ENCODE data around the gene UBE2D4. TPM values are rescaled to one million over a fixed set of nuclear protein-coding genes. Genes with fewer than 3 reads are reported as not detected.
"Not testable (repeated sequence)": the region's sequence is repeated elsewhere in the genome, so short reads cannot be mapped to it uniquely, and the experiment has no call there.

Gene UBE2D4
- total and polyA plus RNA-seq, 4 donors: 8.8 to 25.6 (median 17.2) TPM

- ATAC-seq (ENCODE audit: insufficient read depth, low FRiP score) (peak; percentile 60), DNase-seq (peak; percentile 36 to 57 (median 48))
- H3K36me3 ChIP-seq (ENCODE audit: control insufficient read depth in 4 of 4, insufficient read depth in 4 of 4, low read length in 4 of 4); H3K27me3 ChIP-seq (ENCODE audit: control insufficient read depth in 3 of 3, insufficient read depth in 3 of 3, low read length in 2 of 3); H3K4me1 ChIP-seq (ENCODE audit: control insufficient read depth in 5 of 5, insufficient read depth in 5 of 5, low read length in 5 of 5); H3K4me3 ChIP-seq; H3K9me3 ChIP-seq (ENCODE audit: control insufficient read depth in 4 of 4, insufficient read depth in 3 of 4, low read length in 3 of 4); H3K27ac ChIP-seq (ENCODE audit: low read depth in 1 of 2, low read length in 1 of 2); H3K9ac ChIP-seq (ENCODE audit: insufficient read depth in 1 of 2, low read length in 2 of 2): not testable (repeated sequence)
- peak; percentile 3 for TF ChIP-seq CTCF (IDR thresholded peaks at IDR 0.05; ENCODE audit: control extremely low read depth, extremely low read depth)
- WGBS, 2 donors: 22% methylated on average over 17 to 31 of the region's 33 CpGs
Measured at GRCh38 chr7:43985904-43986864, 59.9 kb downstream of the UBE2D4 start.

GRCh38 chr7:43987476-43987875, 61.2 kb downstream of the UBE2D4 start:
- H3K4me1 ChIP-seq (ENCODE audit: control insufficient read depth in 5 of 5, insufficient read depth in 5 of 5, low read length in 5 of 5); DNase-seq; H3K9ac ChIP-seq (ENCODE audit: insufficient read depth in 1 of 2, low read length in 2 of 2); H3K27me3 ChIP-seq (ENCODE audit: control insufficient read depth in 3 of 3, insufficient read depth in 3 of 3, low read length in 2 of 3); H3K4me3 ChIP-seq; ATAC-seq (ENCODE audit: insufficient read depth, low FRiP score); H3K36me3 ChIP-seq (ENCODE audit: control insufficient read depth in 4 of 4, insufficient read depth in 4 of 4, low read length in 4 of 4); H3K9me3 ChIP-seq (ENCODE audit: control insufficient read depth in 4 of 4, insufficient read depth in 3 of 4, low read length in 3 of 4); H3K27ac ChIP-seq (ENCODE audit: low read depth in 1 of 2, low read length in 1 of 2): not testable (repeated sequence)
- WGBS, 2 donors: 86 to 90% methylated on average over 4 to 8 of the region's 9 CpGs

- not testable (repeated sequence) for H3K9ac ChIP-seq (ENCODE audit: insufficient read depth in 1 of 2, low read length in 2 of 2); H3K9me3 ChIP-seq (ENCODE audit: control insufficient read depth in 4 of 4, insufficient read depth in 3 of 4, low read length in 3 of 4); H3K27ac ChIP-seq (ENCODE audit: low read depth in 1 of 2, low read length in 1 of 2); H3K27me3 ChIP-seq (ENCODE audit: control insufficient read depth in 3 of 3, insufficient read depth in 3 of 3, low read length in 2 of 3); H3K36me3 ChIP-seq (ENCODE audit: control insufficient read depth in 4 of 4, insufficient read depth in 4 of 4, low read length in 4 of 4); ATAC-seq (ENCODE audit: insufficient read depth, low FRiP score); H3K4me3 ChIP-seq; H3K4me1 ChIP-seq (ENCODE audit: control insufficient read depth in 5 of 5, insufficient read depth in 5 of 5, low read length in 5 of 5)
- 61 to 90% methylated on average over 12 of the region's 12 CpGs for WGBS, 2 donors
- DNase-seq: peak in 2 of 3 donors; percentile 23 to 34
Measured at GRCh38 chr7:43990011-43990585, 63.9 kb downstream of the UBE2D4 start.

- not testable (repeated sequence) for ATAC-seq (ENCODE audit: insufficient read depth, low FRiP score); DNase-seq; H3K4me1 ChIP-seq (ENCODE audit: control insufficient read depth in 5 of 5, insufficient read depth in 5 of 5, low read length in 5 of 5); H3K27me3 ChIP-seq (ENCODE audit: control insufficient read depth in 3 of 3, insufficient read depth in 3 of 3, low read length in 2 of 3); H3K36me3 ChIP-seq (ENCODE audit: control insufficient read depth in 4 of 4, insufficient read depth in 4 of 4, low read length in 4 of 4); H3K9me3 ChIP-seq (ENCODE audit: control insufficient read depth in 4 of 4, insufficient read depth in 3 of 4, low read length in 3 of 4); H3K4me3 ChIP-seq; H3K27ac ChIP-seq (ENCODE audit: low read depth in 1 of 2, low read length in 1 of 2); H3K9ac ChIP-seq (ENCODE audit: insufficient read depth in 1 of 2, low read length in 2 of 2)
- 97% methylated on average over 1 of the region's 1 CpG for WGBS, 2 donors
Measured at GRCh38 chr7:43990829-43991228, 64.6 kb downstream of the UBE2D4 start.

- not testable (repeated sequence) for DNase-seq; ATAC-seq (ENCODE audit: insufficient read depth, low FRiP score); H3K9ac ChIP-seq (ENCODE audit: insufficient read depth in 1 of 2, low read length in 2 of 2); H3K4me1 ChIP-seq (ENCODE audit: control insufficient read depth in 5 of 5, insufficient read depth in 5 of 5, low read length in 5 of 5); H3K9me3 ChIP-seq (ENCODE audit: control insufficient read depth in 4 of 4, insufficient read depth in 3 of 4, low read length in 3 of 4); H3K4me3 ChIP-seq; H3K27ac ChIP-seq (ENCODE audit: low read depth in 1 of 2, low read length in 1 of 2); H3K27me3 ChIP-seq (ENCODE audit: control insufficient read depth in 3 of 3, insufficient read depth in 3 of 3, low read length in 2 of 3); H3K36me3 ChIP-seq (ENCODE audit: control insufficient read depth in 4 of 4, insufficient read depth in 4 of 4, low read length in 4 of 4)
- 66 to 74% methylated on average over 7 of the region's 7 CpGs for WGBS, 2 donors
Measured at GRCh38 chr7:43992896-43993295, 66.7 kb downstream of the UBE2D4 start.

- not testable (repeated sequence) for H3K36me3 ChIP-seq (ENCODE audit: control insufficient read depth in 4 of 4, insufficient read depth in 4 of 4, low read length in 4 of 4); H3K9ac ChIP-seq (ENCODE audit: insufficient read depth in 1 of 2, low read length in 2 of 2); DNase-seq; H3K4me3 ChIP-seq; H3K27ac ChIP-seq (ENCODE audit: low read depth in 1 of 2, low read length in 1 of 2); ATAC-seq (ENCODE audit: insufficient read depth, low FRiP score); H3K27me3 ChIP-seq (ENCODE audit: control insufficient read depth in 3 of 3, insufficient read depth in 3 of 3, low read length in 2 of 3); H3K4me1 ChIP-seq (ENCODE audit: control insufficient read depth in 5 of 5, insufficient read depth in 5 of 5, low read length in 5 of 5); H3K9me3 ChIP-seq (ENCODE audit: control insufficient read depth in 4 of 4, insufficient read depth in 3 of 4, low read length in 3 of 4)
- WGBS, 2 donors: 97% methylated on average over 6 of the region's 6 CpGs
Measured at GRCh38 chr7:43994681-43995080, 68.4 kb downstream of the UBE2D4 start.

GRCh38 chr7:43997532-43997931, 71.3 kb downstream of the UBE2D4 start, which contains the start of gene SPDYE1:
TSS of gene SPDYE1 (plus strand) at chr7:43997897. CDS start at chr7:43999950, 2,053 bp downstream.
- not testable (repeated sequence) for H3K27me3 ChIP-seq (ENCODE audit: control insufficient read depth in 3 of 3, insufficient read depth in 3 of 3, low read length in 2 of 3); ATAC-seq (ENCODE audit: insufficient read depth, low FRiP score); H3K4me1 ChIP-seq (ENCODE audit: control insufficient read depth in 5 of 5, insufficient read depth in 5 of 5, low read length in 5 of 5); H3K36me3 ChIP-seq (ENCODE audit: control insufficient read depth in 4 of 4, insufficient read depth in 4 of 4, low read length in 4 of 4); H3K9ac ChIP-seq (ENCODE audit: insufficient read depth in 1 of 2, low read length in 2 of 2); H3K9me3 ChIP-seq (ENCODE audit: control insufficient read depth in 4 of 4, insufficient read depth in 3 of 4, low read length in 3 of 4); H3K4me3 ChIP-seq; DNase-seq; H3K27ac ChIP-seq (ENCODE audit: low read depth in 1 of 2, low read length in 1 of 2)
- WGBS, 2 donors: 91 to 95% methylated on average over 3 of the region's 3 CpGs

Data from lung (tissue), 12 donors.